ENCODE results near the gene NUMA1.

NUMA1 gene

GRCh38 chr11:72013765-72014711 is 66.3 kb downstream of the NUMA1 start:
- no peak for TF ChIP-seq CTCF (conservative IDR thresholded peaks at IDR 0.05)
- H3K27ac ChIP-seq: no peak overlapping the region

DNA sequence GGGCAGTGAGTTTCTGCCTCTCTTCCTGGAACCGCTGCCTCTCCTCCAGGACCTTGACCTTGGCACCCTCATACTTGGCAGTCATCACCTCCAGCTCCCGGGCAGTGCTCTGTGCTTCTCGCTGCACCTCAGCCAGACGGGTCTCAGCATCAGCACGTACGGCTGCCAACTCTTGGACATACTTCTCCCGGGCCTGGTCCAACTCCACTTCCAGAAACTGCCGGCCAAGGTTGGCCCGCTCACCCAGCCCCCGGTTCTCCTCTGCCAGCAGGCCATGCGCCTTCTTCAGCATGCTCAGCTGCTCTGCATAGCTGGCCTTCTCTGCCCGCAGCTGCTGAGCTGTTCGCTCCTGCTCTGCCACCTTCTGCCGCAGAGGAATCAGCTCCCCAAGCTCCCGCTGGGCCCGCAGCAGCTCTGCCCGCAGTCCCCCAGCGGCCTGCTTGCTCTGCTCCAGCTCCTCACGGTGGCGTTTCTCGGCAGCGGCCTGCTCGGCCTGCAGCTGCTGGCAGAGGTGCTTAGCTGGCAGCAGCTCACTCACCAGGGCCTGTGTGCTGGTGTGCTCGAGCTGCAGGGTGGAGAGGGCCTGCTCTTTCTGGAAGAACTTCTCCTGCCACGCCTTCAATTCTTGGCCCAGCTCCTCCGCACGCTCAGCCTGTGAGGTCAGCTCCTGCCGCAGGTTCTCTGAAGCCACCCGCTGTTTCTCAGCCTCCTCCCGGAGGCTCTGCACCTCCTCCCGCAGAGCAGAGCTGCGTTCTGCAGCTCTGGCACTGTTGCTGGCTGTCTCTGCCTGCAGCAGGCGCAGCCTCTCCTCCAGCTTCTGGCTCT is 67.2 kb downstream of the NUMA1 start:
- peak overlapping the region; percentile 22; the same call in 1 of the 2 replicates for H3K27ac ChIP-seq
- TF ChIP-seq CTCF (conservative IDR thresholded peaks at IDR 0.05): no peak

- peak overlapping the region; percentile 22; the same call in 1 of the 2 replicates for H3K27ac ChIP-seq
- TF ChIP-seq CTCF (conservative IDR thresholded peaks at IDR 0.05): no peak
Measured at GRCh38 chr11:72012091-72012630, 68.2 kb downstream of the NUMA1 start.

- H3K27ac ChIP-seq: 0 out of 2 replicates have a peak overlapping the region, but pooled peaks have one; percentile 60
- no peak for TF ChIP-seq CTCF (conservative IDR thresholded peaks at IDR 0.05)
Measured at GRCh38 chr11:72010529-72011233, 69.7 kb downstream of the NUMA1 start.

- peak overlapping the region; percentile 60 for H3K27ac ChIP-seq
- no peak for TF ChIP-seq CTCF (conservative IDR thresholded peaks at IDR 0.05)
Measured at GRCh38 chr11:72009156-72009555, 71.2 kb downstream of the NUMA1 start.

GRCh38 chr11:72008728-72009127 is 71.6 kb downstream of the NUMA1 start:
- H3K27ac ChIP-seq: peak overlapping the region; percentile 60
- no peak for TF ChIP-seq CTCF (conservative IDR thresholded peaks at IDR 0.05)

All from VCaP (cell line).